Activated CD8-positive, alpha-beta T cell treated with anti-CD3 and anti-CD28 coated beads for 36 hours (primary cell): ENCODE results near the gene RPL29. TPM values are rescaled to one million over a fixed set of nuclear protein-coding genes. Genes with fewer than 3 reads are reported as not detected.

Experiments used
- ATAC-seq: fragments of 200-7000 bp; cut with Tn5 transposase; one replicate; pipeline ENCODE4 v1.10.0; 2021; ENCODE audit warnings: mild to moderate bottlenecking, moderate library complexity
- CTCF ChIA-PET: fragments of 350-600 bp; sonication (Branson Sonifier 250); formaldehyde crosslinking; loops from one replicate; lab custom pipeline; 2021; ENCODE audit warnings: antibody characterized with exemption; lab: Charles Lee
- POLR2A ChIA-PET: fragments of 350-600 bp; sonication (Branson Sonifier 250); formaldehyde crosslinking; loops from one replicate; lab custom pipeline; 2021; ENCODE audit warnings: antibody characterized with exemption; lab: Charles Lee
- DNase-seq: peaks from one replicate; pipeline ENCODE4 v3.0.0-alpha.2; 2020
- H3K27ac Mint-ChIP-seq: one replicate; pipeline ENCODE4 v1.8.0; 2021; ENCODE audit warnings: mild to moderate bottlenecking, mixed read lengths
- H3K27me3 Mint-ChIP-seq: one replicate; pipeline ENCODE4 v1.8.0; 2021; ENCODE audit warnings: mixed read lengths
- H3K36me3 Mint-ChIP-seq: one replicate; pipeline ENCODE4 v1.8.0; 2021; ENCODE audit warnings: low read depth, mixed read lengths
- H3K4me1 Mint-ChIP-seq: one replicate; pipeline ENCODE4 v1.8.0; 2021; ENCODE audit warnings: low read depth, mixed read lengths
- H3K4me3 Mint-ChIP-seq: one replicate; pipeline ENCODE4 v1.8.0; 2021; ENCODE audit warnings: mild to moderate bottlenecking, moderate library complexity, mixed read lengths
- H3K9me3 Mint-ChIP-seq: one replicate; pipeline ENCODE4 v1.8.0; 2021; ENCODE audit warnings: mixed read lengths
- intact Hi-C: fragments of 100-400 bp; cut with micrococcal nuclease; formaldehyde crosslinking; loops from one replicate; pipeline ENCODE4 v1.10.0; 2022
- total RNA-seq, 2 experiments: library from RNA; stranded (reverse); gene quantifications; one replicate each; pipeline ENCODE4 v1.2.3, GENCODE V29; 2021
- TF ChIP-seq, protein P1 (sequence below): fragments of 200-600 bp; IDR thresholded peaks from one replicate; pipeline ENCODE4 v1.8.0; 2022; ENCODE audit warnings: antibody characterized with exemption, mild to moderate bottlenecking

Gene RPL29
- total RNA-seq, 2 experiments from 2014 or later: 2,039 to 2,045 TPM

DNA sequence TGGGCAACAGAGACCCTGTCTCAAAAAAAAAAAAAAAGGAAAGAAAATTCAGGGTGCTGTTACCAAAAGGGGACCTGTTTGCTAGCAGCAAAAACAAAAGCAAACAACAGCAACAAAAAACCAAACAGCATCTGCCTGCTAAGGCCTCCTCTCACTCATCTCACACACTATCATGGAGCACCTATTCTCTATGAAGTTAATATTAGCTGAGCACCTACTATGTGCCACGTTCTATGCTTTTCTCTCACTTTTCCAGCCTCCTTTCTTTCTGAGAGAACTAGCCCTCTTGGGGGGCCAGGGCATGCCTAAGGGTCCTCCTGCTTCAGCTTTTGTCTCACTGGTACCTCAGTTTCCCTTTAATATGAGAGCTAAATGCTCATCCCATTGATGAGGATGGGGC, 41.0 kb downstream of the RPL29 start:
- Mint-ChIP-seq H3K36me3 (peaks cover 3% of the 10 kb centered on the region), H3K4me1 (peaks cover 6% of the 10 kb centered on the region), H3K27me3 (peaks cover 28% of the 10 kb centered on the region), H3K27ac (no peak overlapping the region), H3K9me3 (no peaks in the 10 kb centered on the region), H3K4me3 (no peak overlapping the region)
- TF ChIP-seq, protein P1, sequence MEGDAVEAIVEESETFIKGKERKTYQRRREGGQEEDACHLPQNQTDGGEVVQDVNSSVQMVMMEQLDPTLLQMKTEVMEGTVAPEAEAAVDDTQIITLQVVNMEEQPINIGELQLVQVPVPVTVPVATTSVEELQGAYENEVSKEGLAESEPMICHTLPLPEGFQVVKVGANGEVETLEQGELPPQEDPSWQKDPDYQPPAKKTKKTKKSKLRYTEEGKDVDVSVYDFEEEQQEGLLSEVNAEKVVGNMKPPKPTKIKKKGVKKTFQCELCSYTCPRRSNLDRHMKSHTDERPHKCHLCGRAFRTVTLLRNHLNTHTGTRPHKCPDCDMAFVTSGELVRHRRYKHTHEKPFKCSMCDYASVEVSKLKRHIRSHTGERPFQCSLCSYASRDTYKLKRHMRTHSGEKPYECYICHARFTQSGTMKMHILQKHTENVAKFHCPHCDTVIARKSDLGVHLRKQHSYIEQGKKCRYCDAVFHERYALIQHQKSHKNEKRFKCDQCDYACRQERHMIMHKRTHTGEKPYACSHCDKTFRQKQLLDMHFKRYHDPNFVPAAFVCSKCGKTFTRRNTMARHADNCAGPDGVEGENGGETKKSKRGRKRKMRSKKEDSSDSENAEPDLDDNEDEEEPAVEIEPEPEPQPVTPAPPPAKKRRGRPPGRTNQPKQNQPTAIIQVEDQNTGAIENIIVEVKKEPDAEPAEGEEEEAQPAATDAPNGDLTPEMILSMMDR: no peak
- ChIA-PET CTCF (interaction anchor here (1.2 to 4.0 kb wide), 5 partner anchors 9 to 47 kb away, joined by 3 to 27 read pairs (median 4); partner anchors contain the start of genes ABHD14A, ABHD14B, PARP3 and RRP9), POLR2A (interaction anchor here (0.5 to 1.6 kb wide), 6 partner anchors 11 to 41 kb away, joined by 3 to 6 read pairs (median 3); partner anchors contain the start of gene RPL29)
- no peak for DNase-seq
- ATAC-seq: no peak
- intact Hi-C loops: no loop called here

DNA sequence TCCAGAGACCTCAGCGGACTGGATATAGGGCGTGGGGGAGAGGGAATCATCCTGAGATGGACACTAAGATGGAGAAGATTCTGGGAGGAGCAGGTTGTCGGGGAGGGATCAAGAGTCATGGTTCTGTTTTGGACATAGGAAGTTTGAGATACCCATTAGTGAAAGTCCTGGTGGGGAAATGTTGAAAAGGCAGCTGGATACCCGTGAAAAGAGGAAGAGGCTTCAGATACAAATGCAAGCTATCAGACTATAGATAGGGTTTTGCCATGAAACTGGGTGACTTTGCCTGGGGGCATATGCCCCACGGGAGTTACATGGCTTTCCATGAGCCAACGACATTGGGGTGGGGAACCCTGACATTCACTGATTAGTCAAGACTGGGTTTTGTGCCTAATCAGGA, 41.6 kb downstream of the RPL29 start:
- H3K27ac Mint-ChIP-seq: no peak overlapping the region
- ChIA-PET POLR2A (interaction anchor here (1.2 to 1.6 kb wide), 4 partner anchors 11 to 21 kb away, joined by 3 to 5 read pairs (median 4); no protein-coding TSS in a partner anchor), CTCF (interaction anchor here (1.2 to 4.0 kb wide), 3 partner anchors 9 to 20 kb away, joined by 4 to 27 read pairs (median 13); partner anchors contain the start of genes ABHD14A, ABHD14B, PARP3 and RRP9)
- TF ChIP-seq, protein P1: no peak
- H3K4me1 Mint-ChIP-seq: peaks cover 6% of the 10 kb centered on the region
- peaks cover 28% of the 10 kb centered on the region for H3K27me3 Mint-ChIP-seq
- H3K36me3 Mint-ChIP-seq: peaks cover 3% of the 10 kb centered on the region
- ATAC-seq (no peak), DNase-seq (no peak)
- H3K4me3 Mint-ChIP-seq: no peak overlapping the region
- intact Hi-C loops: no loop called here
- no peaks in the 10 kb centered on the region for H3K9me3 Mint-ChIP-seq

DNA sequence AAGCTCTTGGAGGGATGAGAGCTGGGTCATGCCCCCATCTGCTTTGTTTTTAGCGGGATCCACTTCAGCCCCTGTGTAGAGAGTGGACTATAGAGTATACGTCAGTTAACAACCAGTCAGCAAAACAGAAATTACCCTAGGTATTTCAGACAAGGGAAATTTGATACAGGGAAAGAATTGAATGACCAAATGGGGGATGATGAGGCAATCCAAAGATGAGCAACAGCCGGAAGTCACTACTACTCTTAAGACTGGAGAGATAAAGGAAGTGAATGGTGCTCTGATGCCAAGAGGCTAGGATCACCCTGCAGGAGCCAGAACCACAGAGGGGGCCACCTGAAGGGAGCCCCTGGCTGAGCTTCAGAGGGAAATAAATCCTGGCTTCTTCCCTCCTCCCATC, 42.2 kb downstream of the RPL29 start:
- no peak for DNase-seq

DNA sequence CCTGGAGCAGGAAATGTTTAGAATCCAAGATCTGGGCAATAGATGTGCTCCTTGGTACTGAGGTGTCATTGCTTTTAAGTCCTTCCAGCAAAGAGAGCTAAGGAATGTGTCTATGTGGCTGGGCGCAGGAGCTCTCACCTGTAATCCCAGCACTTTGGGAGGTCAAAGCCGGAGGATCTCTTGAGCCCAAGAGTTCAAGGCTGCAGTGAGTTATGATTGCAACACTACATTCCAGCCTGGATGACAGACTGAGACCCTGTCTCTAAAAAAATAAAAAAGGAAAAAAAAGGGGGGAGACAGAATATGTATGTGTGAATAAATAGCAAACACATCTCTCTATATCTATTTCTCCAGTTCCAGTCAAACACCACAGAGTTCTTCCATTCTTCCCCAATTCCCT, 44.8 kb downstream of the RPL29 start:
- ATAC-seq: no peak
- no peaks in the 10 kb centered on the region for H3K36me3 Mint-ChIP-seq
- peaks cover 19% of the 10 kb centered on the region for H3K27me3 Mint-ChIP-seq
- H3K9me3 Mint-ChIP-seq: no peaks in the 10 kb centered on the region
- intact Hi-C loops: no loop called here
- DNase-seq: no peak
- CTCF ChIA-PET: interaction anchor here (4.0 kb wide), 1 partner anchor 8 kb away, joined by 27 read pairs; the partner anchor contains the start of genes PARP3 and RRP9
- no peak overlapping the region for H3K4me3 Mint-ChIP-seq
- no peaks in the 10 kb centered on the region for H3K4me1 Mint-ChIP-seq
- TF ChIP-seq, protein P1: no peak
- POLR2A ChIA-PET: interaction anchor here (1.0 to 2.8 kb wide), 2 partner anchors 9 to 23 kb away, joined by 3 to 6 read pairs; partner anchors contain the start of genes ABHD14A, ABHD14B, PARP3 and RRP9
- H3K27ac Mint-ChIP-seq: no peak overlapping the region

More for the DNA sequence above, 42.2 kb downstream of the RPL29 start:
- POLR2A ChIA-PET: interaction anchor here (1.2 to 2.8 kb wide), 3 partner anchors 10 to 21 kb away, joined by 3 to 6 read pairs (median 5); partner anchors contain the start of genes ABHD14A and ABHD14B
- H3K4me3 Mint-ChIP-seq: no peak overlapping the region
- H3K4me1 Mint-ChIP-seq: peaks cover 6% of the 10 kb centered on the region
- TF ChIP-seq, protein P1: no peak
- peaks cover 2% of the 10 kb centered on the region for H3K36me3 Mint-ChIP-seq
- CTCF ChIA-PET: interaction anchor here (1.2 to 4.0 kb wide), 3 partner anchors 10 to 21 kb away, joined by 4 to 27 read pairs (median 13); partner anchors contain the start of genes ABHD14A, ABHD14B, PARP3 and RRP9
- intact Hi-C loops: no loop called here
- H3K27ac Mint-ChIP-seq: no peak overlapping the region
- peaks cover 28% of the 10 kb centered on the region for H3K27me3 Mint-ChIP-seq
- ATAC-seq: no peak
- H3K9me3 Mint-ChIP-seq: no peaks in the 10 kb centered on the region

DNA sequence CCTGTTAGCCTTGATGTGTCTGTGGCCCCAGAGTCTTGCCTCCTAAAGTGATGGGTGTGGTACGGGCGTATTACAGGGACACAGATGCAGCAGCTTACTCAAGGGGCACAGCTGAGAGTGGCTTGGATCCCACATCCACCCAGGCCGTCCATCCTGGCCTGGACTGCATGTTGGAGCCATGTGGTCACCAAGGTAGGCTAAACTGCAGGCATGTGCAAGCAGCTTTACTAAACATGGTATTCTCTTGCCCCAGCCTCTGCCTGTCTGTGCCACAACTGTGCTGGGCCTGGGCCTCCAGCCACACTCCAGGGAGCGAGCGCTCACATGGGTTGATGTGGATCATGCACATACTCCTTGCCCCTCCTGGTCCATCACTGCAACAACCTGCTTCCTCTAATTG, 46.6 kb downstream of the RPL29 start:
- Mint-ChIP-seq H3K27me3 (peaks cover 8% of the 10 kb centered on the region), H3K4me1 (no peaks in the 10 kb centered on the region), H3K36me3 (no peaks in the 10 kb centered on the region), H3K9me3 (no peaks in the 10 kb centered on the region), H3K4me3 (no peak overlapping the region), H3K27ac (no peak overlapping the region)
- no peak for DNase-seq
- TF ChIP-seq, protein P1: no peak
- CTCF ChIA-PET: no interaction called here
- ATAC-seq: no peak
- intact Hi-C loops: no loop called here
- POLR2A ChIA-PET: no interaction called here
